PC-9 (cell line): ENCODE data around the gene PTK6. TPM values are rescaled to one million over a fixed set of nuclear protein-coding genes. Genes with fewer than 3 reads are reported as not detected.

Experiments used
- BruUV-seq: library from RNA; stranded (reverse); fragments of 400-500 nt; replicated peaks from 2 replicates; lab custom pipeline; 2021; lab: Mats Ljungman, UMichigan
- CTCF ChIA-PET: fragments of 300-600 bp; sonication (Branson Sonifier 250); formaldehyde crosslinking; loops from one replicate; lab custom pipeline; 2022; ENCODE audit warnings: antibody characterized with exemption; lab: Charles Lee
- POLR2A ChIA-PET: fragments of 300-600 bp; sonication (Branson Sonifier 250); formaldehyde crosslinking; loops from one replicate; lab custom pipeline; 2022; ENCODE audit warnings: antibody characterized with exemption; ENCODE audit not compliant: unreplicated experiment; lab: Charles Lee
- DNase-seq, 2 experiments: peaks; one replicate each; pipeline versions ENCODE4 v3.0.0 to v3.0.0-alpha.2; 2015 to 2022; ENCODE audit warnings: mixed read lengths in 1 of 2
- H2AFZ ChIP-seq: fragments of 200-600 bp; sonication (generic); 2 replicates; pipeline ENCODE4 v1.8.1; 2017; ENCODE audit warnings: antibody characterized with exemption
- H3F3A ChIP-seq: fragments of 200-600 bp; sonication (generic); 2 replicates; pipeline ENCODE4 v1.8.1; 2017; ENCODE audit warnings: antibody characterized with exemption, mild to moderate bottlenecking, low read depth; ENCODE audit not compliant: insufficient read depth
- H3K27ac ChIP-seq: fragments of 200-600 bp; sonication (generic); 2 replicates; pipeline ENCODE4 v1.6.1; 2016; ENCODE audit warnings: mixed run types
- H3K27me3 ChIP-seq: fragments of 200-600 bp; sonication (generic); 2 replicates; pipeline ENCODE4 v1.6.1; 2016; ENCODE audit warnings: low read depth, mixed run types; ENCODE audit not compliant: insufficient read depth
- H3K36me3 ChIP-seq: fragments of 200-600 bp; sonication (generic); 2 replicates; pipeline ENCODE4 v1.6.1; 2016; ENCODE audit warnings: low read depth, mixed run types
- H3K4me1 ChIP-seq: fragments of 200-600 bp; sonication (generic); replicated peaks from 2 replicates; pipeline ENCODE4 v1.6.1; 2016; ENCODE audit warnings: mixed run types; ENCODE audit not compliant: insufficient read depth
- H3K4me2 ChIP-seq: fragments of 200-600 bp; sonication (generic); 2 replicates; pipeline ENCODE4 v1.6.1; 2017; ENCODE audit warnings: mixed run types
- H3K4me3 ChIP-seq: fragments of 200-600 bp; sonication (generic); 2 replicates; pipeline ENCODE4 v1.6.1; 2016; ENCODE audit warnings: mixed run types
- H3K79me2 ChIP-seq: fragments of 200-600 bp; sonication (generic); 2 replicates; pipeline ENCODE4 v1.6.1; 2017; ENCODE audit warnings: low read depth, mixed run types
- H3K9me2 ChIP-seq: fragments of 200-600 bp; sonication (generic); 2 replicates; pipeline ENCODE4 v1.8.1; 2017; ENCODE audit warnings: mild to moderate bottlenecking; ENCODE audit not compliant: insufficient read depth
- H3K9me3 ChIP-seq: fragments of 200-600 bp; sonication (generic); 2 replicates; pipeline ENCODE4 v1.8.1; 2016; ENCODE audit warnings: low read depth; ENCODE audit not compliant: insufficient read depth
- H4K20me1 ChIP-seq: fragments of 200-600 bp; sonication (generic); 2 replicates; pipeline ENCODE4 v1.8.1; 2017; ENCODE audit not compliant: insufficient read depth
- EZH2 ChIP-seq: fragments of 200-600 bp; sonication (generic); IDR thresholded peaks from 2 replicates; pipeline ENCODE4 v1.8.0; 2017; ENCODE audit warnings: antibody characterized with exemption, low read depth
- intact Hi-C: fragments of 100-400 bp; cut with micrococcal nuclease; formaldehyde crosslinking; loops from one replicate; pipeline ENCODE4 v1.10.0; 2022; ENCODE audit not compliant: unreplicated experiment
- total RNA-seq: library from RNA; stranded (reverse); gene quantifications from 2 replicates; pipeline ENCODE4 v1.2.3, GENCODE V29; 2021
- TF ChIP-seq, protein P1 (sequence below): fragments of 200-600 bp; sonication (generic); conservative IDR thresholded peaks from 2 replicates; pipeline ENCODE4 v1.6.1; 2017; ENCODE audit warnings: mixed run types, antibody characterized with exemption, mild to moderate bottlenecking, moderate library complexity

Gene PTK6
- total RNA-seq, 1 experiment from 2014 or later = 12.9 TPM

DNA sequence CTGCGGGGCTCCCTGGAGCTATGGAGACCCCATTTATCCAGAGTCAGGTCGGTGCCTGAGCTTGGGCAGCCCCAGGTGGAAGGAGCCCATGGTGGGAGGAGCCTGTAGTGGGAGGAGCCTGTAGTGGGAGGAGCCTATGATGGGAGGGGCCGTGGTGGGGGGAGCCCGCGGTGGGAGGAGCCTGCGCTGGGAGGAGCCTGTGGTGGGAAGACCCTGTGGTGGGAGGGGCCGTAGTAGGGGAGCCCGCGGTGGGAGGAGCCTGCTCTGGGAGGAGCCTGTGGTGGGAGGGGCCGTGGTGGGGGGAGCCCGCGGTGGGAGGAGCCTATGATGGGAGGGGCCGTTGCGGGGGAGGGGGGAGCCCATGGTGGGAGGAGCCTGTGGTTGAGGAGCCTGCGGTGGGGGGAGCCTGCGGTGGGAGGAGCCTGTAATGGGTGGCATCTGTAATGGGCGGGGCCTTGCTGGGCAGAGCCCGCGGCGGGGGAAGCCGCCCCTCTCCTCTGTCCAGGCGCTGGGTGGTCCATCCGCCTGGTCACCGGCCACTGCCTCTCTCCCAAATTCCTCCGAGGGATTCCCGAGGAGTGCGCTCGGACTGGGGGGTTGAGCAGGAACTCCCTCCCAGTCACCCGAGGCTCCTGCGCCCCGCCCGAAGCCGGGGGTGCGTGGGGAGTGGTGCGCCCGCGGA lies 16.2 kb upstream of the PTK6 start:
- H3K4me1 ChIP-seq = peaks cover 15% of the 10 kb centered on the region
- peaks cover 22% of the 10 kb centered on the region for H3F3A ChIP-seq
- BruUV-seq = no TSS peak
- DNase-seq = peak; percentile 77 to 98
- peak overlapping the region; percentile 81 for H3K4me3 ChIP-seq
- no peaks in the 10 kb centered on the region for H3K27me3 ChIP-seq
- H4K20me1 ChIP-seq = no peaks in the 10 kb centered on the region
- H3K9me3 ChIP-seq = no peaks in the 10 kb centered on the region
- H3K36me3 ChIP-seq = no peaks in the 10 kb centered on the region
- no peaks in the 10 kb centered on the region for H3K9me2 ChIP-seq
- ChIA-PET POLR2A (interaction anchor here (0.6 to 1.0 kb wide), 5 partner anchors 29 to 509 kb away, joined by 3 to 11 read pairs (median 4); partner anchors contain the start of gene UCKL1), CTCF (interaction anchor here (0.6 to 1.0 kb wide), 5 partner anchors 14 to 105 kb away, joined by 3 to 8 read pairs (median 6); partner anchors contain the start of gene RTEL1)
- H2AFZ ChIP-seq = peak overlapping the region; percentile 98
- peak overlapping the region; percentile 84 for H3K4me2 ChIP-seq
- peak overlapping the region; percentile 79 for H3K27ac ChIP-seq
- no peaks in the 10 kb centered on the region for H3K79me2 ChIP-seq
- intact Hi-C loops = loop anchor here (1.0 to 5.0 kb wide), 3 partner anchors 15 to 89 kb away; partner anchors contain the start of gene PPDPF
- TF ChIP-seq EZH2 = no peak
- TF ChIP-seq, protein P1, sequence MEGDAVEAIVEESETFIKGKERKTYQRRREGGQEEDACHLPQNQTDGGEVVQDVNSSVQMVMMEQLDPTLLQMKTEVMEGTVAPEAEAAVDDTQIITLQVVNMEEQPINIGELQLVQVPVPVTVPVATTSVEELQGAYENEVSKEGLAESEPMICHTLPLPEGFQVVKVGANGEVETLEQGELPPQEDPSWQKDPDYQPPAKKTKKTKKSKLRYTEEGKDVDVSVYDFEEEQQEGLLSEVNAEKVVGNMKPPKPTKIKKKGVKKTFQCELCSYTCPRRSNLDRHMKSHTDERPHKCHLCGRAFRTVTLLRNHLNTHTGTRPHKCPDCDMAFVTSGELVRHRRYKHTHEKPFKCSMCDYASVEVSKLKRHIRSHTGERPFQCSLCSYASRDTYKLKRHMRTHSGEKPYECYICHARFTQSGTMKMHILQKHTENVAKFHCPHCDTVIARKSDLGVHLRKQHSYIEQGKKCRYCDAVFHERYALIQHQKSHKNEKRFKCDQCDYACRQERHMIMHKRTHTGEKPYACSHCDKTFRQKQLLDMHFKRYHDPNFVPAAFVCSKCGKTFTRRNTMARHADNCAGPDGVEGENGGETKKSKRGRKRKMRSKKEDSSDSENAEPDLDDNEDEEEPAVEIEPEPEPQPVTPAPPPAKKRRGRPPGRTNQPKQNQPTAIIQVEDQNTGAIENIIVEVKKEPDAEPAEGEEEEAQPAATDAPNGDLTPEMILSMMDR = no peak

- intact Hi-C loops = loop anchor here (1.0 to 5.0 kb wide), 3 partner anchors 14 to 90 kb away; partner anchors contain the start of gene PPDPF
- CTCF ChIA-PET = interaction anchor here (0.6 to 1.0 kb wide), 6 partner anchors 14 to 106 kb away, joined by 3 to 8 read pairs (median 5); partner anchors contain the start of genes GMEB2 and RTEL1
Measured at GRCh38 chr20:63552481-63553249, 15.5 kb upstream of the PTK6 start.

More at GRCh38 chr20:63552481-63553249, 15.5 kb upstream of the PTK6 start:
- peak; percentile 75 to 86 for DNase-seq
- H4K20me1 ChIP-seq = no peaks in the 10 kb centered on the region
- H3K4me3 ChIP-seq = peak overlapping the region; percentile 52; the same call in 1 of the 2 replicates
- no TSS peak for BruUV-seq
- no peaks in the 10 kb centered on the region for H3K79me2 ChIP-seq
- peak overlapping the region; percentile 79 for H3K27ac ChIP-seq
- H3F3A ChIP-seq = peaks cover 22% of the 10 kb centered on the region
- H3K9me2 ChIP-seq = no peaks in the 10 kb centered on the region
- H2AFZ ChIP-seq = peak overlapping the region; percentile 59
- H3K9me3 ChIP-seq = no peaks in the 10 kb centered on the region
- peak overlapping the region; percentile 84 for H3K4me2 ChIP-seq
- peaks cover 21% of the 10 kb centered on the region for H3K4me1 ChIP-seq
- no peaks in the 10 kb centered on the region for H3K36me3 ChIP-seq
- POLR2A ChIA-PET = interaction anchor here (0.6 to 1.0 kb wide), 5 partner anchors 29 to 510 kb away, joined by 3 to 11 read pairs (median 4); partner anchors contain the start of gene UCKL1
- TF ChIP-seq EZH2 = no peak
- TF ChIP-seq, protein P1 = no peak
- no peaks in the 10 kb centered on the region for H3K27me3 ChIP-seq
